H7 (cell line): ENCODE measurements around the gene GFM1. TPM values are rescaled to one million over a fixed set of nuclear protein-coding genes. Genes with fewer than 3 reads are reported as not detected.

Source experiments
- DNase-seq: peaks from one replicate; pipeline ENCODE4 v3.0.0; 2012
- H3K27me3 ChIP-seq: 2 replicates; pipeline ENCODE4 v1.6.0; 2011; ENCODE audit warnings: mild to moderate bottlenecking, low read length; ENCODE audit not compliant: control insufficient read depth, insufficient read depth
- H3K36me3 ChIP-seq: replicated peaks from 2 replicates; pipeline ENCODE4 v1.5.1; 2011; ENCODE audit warnings: low read length; ENCODE audit not compliant: control insufficient read depth, insufficient read depth
- H3K4me3 ChIP-seq: 2 replicates; pipeline ENCODE4 v1.5.1; 2011; ENCODE audit warnings: low read depth, mild to moderate bottlenecking, control low read depth, low read length, moderate library complexity; ENCODE audit not compliant: insufficient read depth
- total RNA-seq: library from RNA; depleted of rRNA; stranded (reverse); fragments of >200 nt; shearing (Covaris generic); gene quantifications from 2 replicates; pipeline ENCODE4 v1.2.3, GENCODE V29; 2014; rRNA removed

Gene GFM1
- 42.9 and 51.1 TPM in 2 replicates for total RNA-seq

DNA sequence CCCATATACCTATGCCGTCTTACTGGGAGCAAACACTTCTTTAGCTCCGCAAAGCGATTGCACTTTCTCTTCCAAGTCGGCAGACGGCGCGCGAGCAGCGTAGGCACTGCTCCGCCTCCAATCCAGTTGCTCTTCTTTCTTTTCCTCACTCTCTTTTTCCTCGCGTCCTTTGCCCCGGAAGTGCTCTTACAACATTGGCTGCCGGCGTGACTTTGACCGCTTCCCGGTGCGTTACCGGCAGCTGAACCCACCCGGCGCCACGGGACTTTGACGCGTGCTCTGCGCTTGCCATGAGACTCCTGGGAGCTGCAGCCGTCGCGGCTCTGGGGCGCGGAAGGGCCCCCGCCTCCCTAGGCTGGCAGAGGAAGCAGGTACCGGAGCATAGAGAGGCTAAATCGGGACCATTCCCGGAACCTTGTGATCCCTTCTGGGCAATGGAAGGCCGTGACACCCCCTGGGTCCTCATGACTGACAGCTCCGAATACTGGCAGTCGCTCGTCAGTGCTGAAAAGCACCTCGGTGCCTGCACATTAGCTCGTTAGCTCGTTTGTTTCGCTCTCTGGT lies at the start of gene GFM1:
Gene GFM1, plus strand, starts transcription at position 183 of the 564 bp plus-strand sequence. Its CDS starts 108 bp downstream, at position 291.
- peaks cover 5% of the 10 kb centered on the region for H3K36me3 ChIP-seq
- peak; percentile 84 for DNase-seq
- peak within 1 kb of the TSS; percentile 90 for H3K4me3 ChIP-seq
- no peaks in the 10 kb centered on the region for H3K27me3 ChIP-seq

DNA sequence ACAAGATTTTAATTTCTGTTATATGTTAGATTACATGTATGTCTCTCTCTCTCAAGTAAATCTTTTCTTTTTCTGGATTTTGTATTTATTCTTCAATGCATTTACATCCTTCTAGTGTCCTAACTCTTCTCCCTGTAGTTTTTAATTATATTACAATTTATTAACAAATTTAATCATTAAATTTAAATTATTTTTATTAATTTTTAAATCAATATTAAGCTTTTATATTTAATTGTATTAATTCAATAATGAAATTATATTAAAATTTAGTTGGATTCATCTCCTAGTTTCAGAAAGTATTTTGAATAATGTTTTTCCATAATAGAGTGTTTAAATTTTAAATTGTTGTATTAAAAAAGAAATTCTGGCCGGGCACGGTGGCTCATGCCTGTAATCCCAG lies 43.5 kb upstream of the GFM1 start:
- Histone ChIP-seq H3K4me3 (no peak overlapping the region), H3K36me3 (no peaks in the 10 kb centered on the region; the same call in 1 of the 2 replicates), H3K27me3 (no peaks in the 10 kb centered on the region)
- DNase-seq, result no peak

DNA sequence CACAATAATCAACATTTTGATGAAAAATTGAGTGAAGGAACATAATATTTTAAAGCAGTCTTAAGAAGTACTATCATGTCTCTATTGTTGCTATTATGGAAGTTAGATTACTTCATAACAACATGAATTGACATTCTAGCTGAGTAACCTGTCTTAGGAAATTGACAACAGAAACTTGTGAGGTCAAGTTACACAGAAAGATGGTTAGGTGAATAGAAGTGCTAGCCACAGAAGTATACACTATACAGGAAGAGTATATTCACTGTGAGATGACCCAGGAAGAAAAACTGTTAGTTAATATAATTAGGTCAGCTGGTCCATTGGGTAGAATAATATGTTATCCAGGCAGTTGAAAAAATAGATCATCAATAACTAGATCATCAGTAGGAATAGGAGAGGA lies 42.1 kb upstream of the GFM1 start:
- Histone ChIP-seq H3K36me3 (no peaks in the 10 kb centered on the region), H3K27me3 (no peaks in the 10 kb centered on the region), H3K4me3 (no peak overlapping the region)
- no peak for DNase-seq

DNA sequence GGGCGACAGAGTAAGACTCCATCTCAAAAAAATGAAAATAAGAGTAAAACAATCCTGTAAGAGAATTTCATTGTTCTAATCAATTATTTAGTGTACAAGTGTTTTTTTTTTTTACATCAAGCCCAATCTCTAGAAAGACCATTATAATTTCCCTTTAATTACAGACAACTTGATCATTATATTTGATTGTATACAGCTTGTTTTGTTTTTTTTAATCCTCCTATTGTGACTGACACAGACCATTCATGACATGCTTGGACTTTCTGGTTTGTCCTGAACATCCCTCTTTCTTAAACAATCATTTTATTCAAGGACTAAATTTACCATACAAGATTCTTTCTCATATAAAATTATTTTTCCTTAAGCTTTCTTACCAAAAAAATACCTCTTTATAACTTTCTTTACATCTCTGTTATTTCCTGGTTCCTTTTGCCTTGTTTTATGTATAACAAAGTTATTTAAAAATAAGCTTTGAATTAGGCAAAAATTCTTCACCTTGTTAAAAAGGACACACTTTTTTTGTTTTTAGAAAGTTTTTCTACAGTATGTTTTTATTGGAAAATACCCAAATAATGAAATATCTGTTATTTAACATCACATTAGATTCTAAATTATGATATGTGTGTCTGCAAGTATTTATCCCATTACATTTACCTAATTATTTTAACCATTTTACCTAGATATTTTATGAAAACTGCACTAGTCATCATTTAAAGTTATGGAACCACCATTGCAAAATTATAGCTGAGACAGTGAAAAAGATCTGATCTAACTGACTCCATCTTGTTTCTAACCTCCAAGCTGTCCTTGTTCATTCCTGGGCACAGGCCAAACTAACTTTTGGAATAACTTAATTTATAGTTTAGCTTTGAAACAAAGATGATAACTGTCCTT lies 26.1 kb upstream of the GFM1 start:
- DNase-seq, result no peak
- H3K4me3 ChIP-seq, result no peak overlapping the region
- no peaks in the 10 kb centered on the region for H3K36me3 ChIP-seq
- H3K27me3 ChIP-seq, result no peaks in the 10 kb centered on the region

DNA sequence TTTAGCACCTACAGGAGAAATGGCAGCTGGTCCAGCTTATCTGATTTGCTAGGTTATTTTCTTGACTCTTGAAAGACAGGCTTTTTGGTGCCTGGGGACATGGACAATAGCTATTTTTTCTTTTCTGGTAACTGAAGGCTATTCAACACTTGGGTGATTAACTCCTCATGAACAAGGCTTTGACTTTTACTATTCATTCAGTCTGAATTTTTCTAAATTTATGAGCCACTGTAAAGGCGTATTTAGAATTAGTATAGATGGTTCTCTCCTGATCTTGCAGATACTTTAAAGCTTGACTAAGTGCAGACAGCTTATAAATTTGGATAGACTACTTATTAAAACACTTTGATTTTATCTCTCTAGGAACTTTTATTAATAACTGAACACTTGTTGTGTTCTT lies 18.4 kb upstream of the GFM1 start:
- Histone ChIP-seq H3K36me3 (no peaks in the 10 kb centered on the region), H3K27me3 (no peaks in the 10 kb centered on the region), H3K4me3 (no peak overlapping the region)
- no peak for DNase-seq

DNA sequence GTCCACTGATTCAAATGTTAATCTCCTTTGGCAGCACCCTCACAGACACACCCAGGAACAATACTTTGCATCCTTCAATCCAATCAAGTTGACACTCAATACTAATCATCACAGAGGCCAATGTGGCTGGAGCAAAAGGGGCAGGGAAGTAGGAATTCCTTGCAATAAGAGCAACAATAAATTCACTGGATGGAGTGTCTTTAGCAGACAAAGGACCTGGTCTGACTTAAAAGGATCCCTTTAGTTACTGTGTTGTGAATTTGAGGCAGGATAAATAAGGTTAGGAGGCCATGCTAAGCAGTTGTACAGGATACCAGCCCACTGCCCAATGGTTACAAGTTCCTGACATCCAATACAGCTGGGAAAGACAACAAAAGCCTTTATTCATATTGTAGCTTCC lies 12.3 kb upstream of the GFM1 start:
- DNase-seq, result no peak
- H3K36me3 ChIP-seq, result no peaks in the 10 kb centered on the region
- H3K27me3 ChIP-seq, result no peaks in the 10 kb centered on the region
- no peak overlapping the region for H3K4me3 ChIP-seq

DNA sequence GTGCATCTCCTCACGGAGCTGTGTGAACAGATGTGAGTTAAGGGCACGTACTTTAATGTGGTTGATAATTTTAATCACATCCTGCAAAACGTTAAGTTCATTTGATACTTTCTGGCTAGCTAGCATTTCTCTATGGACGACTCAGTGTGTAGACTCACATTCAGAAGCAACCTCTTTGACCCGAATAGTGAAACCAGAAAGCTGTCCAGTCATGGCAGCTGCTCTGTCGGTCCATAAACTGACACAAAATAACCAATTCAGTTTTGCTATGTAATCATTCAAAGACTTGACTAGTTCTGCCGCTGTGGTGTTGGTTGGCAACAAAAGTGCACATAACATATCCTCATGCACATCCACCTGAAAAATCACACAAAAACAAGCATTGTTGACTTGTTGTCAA lies 3.7 kb upstream of the GFM1 start:
- no peaks in the 10 kb centered on the region for H3K27me3 ChIP-seq
- no peaks in the 10 kb centered on the region for H3K36me3 ChIP-seq
- no peak overlapping the region for H3K4me3 ChIP-seq
- DNase-seq, result no peak

DNA sequence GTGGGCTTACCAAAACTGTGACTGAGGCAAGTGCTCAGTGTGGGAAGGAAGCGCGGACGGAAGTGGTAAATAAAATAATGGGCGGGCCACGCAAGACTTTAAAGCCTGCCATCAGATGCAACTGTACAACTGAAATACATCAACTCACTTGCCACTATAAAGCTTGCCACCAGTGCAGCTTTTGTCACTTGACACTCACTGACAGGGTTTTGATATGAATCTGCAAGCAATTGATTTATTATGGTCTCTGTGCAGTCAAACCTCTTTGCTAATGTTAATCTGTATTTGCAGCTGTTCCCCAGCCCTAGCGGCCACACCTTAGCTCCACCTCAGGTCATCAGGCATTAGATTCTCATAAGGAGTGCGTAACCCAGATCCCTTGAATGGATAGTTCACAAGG lies 2.3 kb upstream of the GFM1 start:
- no peak overlapping the region for H3K4me3 ChIP-seq
- DNase-seq, result no peak
- H3K27me3 ChIP-seq, result no peaks in the 10 kb centered on the region
- peaks cover 5% of the 10 kb centered on the region for H3K36me3 ChIP-seq

DNA sequence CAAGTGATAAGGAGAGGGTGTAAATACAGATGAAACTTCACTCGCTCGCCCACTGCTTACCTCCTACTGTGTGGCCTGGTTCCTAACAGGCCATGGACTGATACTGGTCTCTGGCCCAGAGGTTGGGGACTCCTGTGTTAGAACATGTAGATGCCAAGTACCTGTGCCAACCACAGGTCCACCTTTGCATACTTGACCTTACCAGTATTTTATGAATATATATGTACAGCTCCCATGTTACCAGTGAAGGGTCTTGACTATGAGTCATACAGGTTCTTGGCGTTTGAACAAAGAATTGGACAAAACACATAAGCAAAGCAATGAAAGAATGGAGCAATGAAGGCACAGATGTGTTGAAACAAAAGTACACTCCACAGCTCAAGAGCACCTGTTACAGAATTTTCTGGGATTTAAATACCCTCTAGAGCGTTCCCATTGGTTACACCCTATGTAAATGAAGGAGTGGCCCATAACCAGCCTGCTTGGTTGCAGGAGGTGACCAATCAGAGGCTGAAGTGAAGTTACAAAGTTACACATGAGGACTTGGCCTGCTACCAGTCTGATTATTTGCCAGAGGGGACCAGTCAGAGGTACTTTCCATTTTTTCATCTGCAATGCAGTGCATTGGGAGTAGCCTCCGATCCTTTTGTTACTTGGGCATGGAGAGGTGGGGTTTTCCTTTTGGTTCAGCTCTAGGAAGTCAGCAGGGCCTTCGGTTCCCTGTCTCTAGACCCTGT lies 1.7 kb upstream of the GFM1 start:
- peaks cover 5% of the 10 kb centered on the region for H3K36me3 ChIP-seq
- no peak overlapping the region for H3K4me3 ChIP-seq
- DNase-seq, result no peak
- no peaks in the 10 kb centered on the region for H3K27me3 ChIP-seq

DNA sequence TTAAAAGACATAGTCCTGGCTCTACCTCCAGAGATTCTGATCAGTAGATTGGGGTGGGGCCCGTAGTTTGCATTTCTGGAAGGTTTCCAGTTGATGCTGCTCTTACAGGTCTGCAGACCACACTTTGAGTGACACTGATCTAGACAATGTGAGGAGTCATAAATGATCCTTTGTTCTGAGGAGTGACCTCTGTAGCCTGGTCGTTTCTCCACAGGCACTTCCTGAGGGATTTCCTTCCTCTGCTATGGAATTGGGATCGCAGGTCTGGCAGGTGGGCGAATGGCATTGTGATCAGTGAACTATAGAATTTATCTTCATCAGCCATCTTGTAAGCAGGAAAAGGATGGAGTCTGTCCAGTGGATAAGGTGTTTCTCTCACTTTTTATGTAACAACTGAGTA lies 5.5 kb downstream of the GFM1 start:
- no peak for DNase-seq
- Histone ChIP-seq H3K4me3 (no peak overlapping the region), H3K36me3 (peaks cover 17% of the 10 kb centered on the region)

DNA sequence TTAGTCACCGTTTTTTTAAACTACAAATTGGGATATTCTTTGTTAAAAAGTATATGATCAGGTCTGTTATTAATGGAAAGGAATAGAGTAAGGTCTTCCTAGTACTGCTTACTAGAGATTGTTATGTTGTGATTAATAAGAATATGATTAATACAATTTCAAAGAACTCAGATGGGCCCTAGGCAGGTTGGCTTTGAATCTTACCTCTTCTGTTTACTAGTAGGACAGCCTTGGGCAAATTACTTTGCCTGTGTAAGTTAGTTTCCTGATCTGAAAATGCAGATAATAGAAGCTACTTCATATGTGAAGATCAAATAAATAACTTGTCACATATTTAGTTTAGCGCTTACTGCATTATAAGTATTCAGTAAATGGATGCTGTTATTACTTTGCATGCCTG lies 6.9 kb downstream of the GFM1 start:
- Histone ChIP-seq H3K27me3 (no peaks in the 10 kb centered on the region), H3K4me3 (no peak overlapping the region), H3K36me3 (peaks cover 15% of the 10 kb centered on the region)
- no peak for DNase-seq

More for the DNA sequence above, 5.5 kb downstream of the GFM1 start:
- no peaks in the 10 kb centered on the region for H3K27me3 ChIP-seq

DNA sequence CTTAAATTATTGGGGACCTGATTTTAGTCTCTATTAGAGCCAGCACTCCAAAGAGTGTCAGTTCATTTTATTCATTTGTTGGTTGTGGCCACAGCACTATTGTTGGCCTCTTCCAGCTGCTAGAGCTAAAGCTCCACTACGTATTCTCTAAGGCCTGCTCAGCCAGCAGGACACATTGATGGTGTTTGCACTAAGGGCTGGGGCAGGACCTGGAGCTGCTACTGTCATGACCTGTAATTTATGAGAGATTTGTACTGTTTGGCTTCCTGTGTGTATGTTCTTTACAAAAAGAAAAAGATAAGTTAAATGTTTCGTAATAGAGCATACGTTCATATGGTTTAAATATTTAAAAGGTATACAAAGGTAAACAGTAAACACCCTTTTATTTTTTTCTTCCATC lies 8.1 kb downstream of the GFM1 start:
- DNase-seq, result no peak
- Histone ChIP-seq H3K27me3 (no peaks in the 10 kb centered on the region), H3K36me3 (peaks cover 12% of the 10 kb centered on the region), H3K4me3 (no peak overlapping the region)

DNA sequence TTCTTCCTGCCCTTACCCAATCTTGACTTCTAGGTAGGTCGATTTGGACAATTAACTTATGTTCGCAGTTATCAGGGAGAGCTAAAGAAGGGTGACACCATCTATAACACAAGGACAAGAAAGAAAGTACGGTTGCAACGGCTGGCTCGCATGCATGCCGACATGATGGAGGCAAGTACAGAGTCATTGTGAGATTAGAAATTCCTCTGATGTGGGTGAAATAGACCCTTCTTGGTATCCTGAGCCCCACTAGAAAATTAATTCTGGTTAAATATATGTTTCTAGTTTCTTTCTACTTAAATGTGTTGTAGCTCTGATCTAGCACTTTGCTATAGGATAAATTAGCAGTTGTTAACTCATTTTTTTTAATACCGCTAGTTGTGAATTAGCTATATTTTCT lies 14.6 kb downstream of the GFM1 start:
- Histone ChIP-seq H3K4me3 (no peak overlapping the region), H3K27me3 (no peaks in the 10 kb centered on the region), H3K36me3 (peaks cover 15% of the 10 kb centered on the region)
- DNase-seq, result no peak

DNA sequence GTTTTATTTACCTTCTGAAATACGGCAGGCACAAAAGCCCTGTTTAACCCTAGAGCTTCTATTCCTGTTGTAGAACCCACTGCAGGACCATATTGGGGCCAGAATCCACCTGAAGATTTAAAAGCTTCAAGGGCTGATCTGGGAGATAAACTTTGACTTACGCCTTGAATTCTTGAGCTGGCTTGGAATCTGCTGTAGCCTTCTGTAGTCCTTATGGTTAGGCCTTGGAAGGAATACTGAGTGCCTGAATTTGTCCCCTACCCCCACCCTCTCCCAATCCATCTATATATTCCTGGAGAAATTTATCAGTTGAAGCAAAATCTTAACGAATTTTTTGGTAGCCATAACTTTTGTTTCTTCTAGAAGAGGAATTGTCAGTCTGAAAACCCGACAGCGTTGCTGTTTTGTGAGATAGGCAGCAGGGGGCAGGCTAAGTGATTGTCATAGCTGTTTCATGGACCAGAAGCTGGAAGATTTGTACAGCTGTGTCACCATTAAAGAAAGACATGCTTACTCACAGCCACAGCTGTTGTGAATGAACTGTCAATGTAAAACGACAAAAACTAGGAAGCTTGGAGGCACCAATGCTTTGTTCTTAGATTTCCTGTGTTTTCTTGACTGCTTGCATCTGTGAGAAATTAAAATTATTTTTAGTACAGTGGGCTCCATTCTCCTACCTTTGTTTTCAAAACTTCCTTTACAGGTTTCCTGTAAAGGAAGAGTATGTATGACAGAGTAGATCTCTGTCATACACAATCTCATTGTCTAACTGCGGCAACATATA lies 15.3 kb downstream of the GFM1 start:
- no peak overlapping the region for H3K4me3 ChIP-seq
- H3K36me3 ChIP-seq, result peaks cover 13% of the 10 kb centered on the region
- DNase-seq, result peak; percentile 47
- no peaks in the 10 kb centered on the region for H3K27me3 ChIP-seq
